Mucosa of stomach (tissue), 1 donor: ENCODE measurements around the gene OR4D10.
"Not testable (repeated sequence)": the region's sequence is repeated elsewhere in the genome, so short reads cannot be mapped to it uniquely, and the experiment has no call there.

Source experiments
- H3K27me3 ChIP-seq: one replicate; pipeline ENCODE4 v1.7.0; 2013; ENCODE audit warnings: mild to moderate bottlenecking, low read length; ENCODE audit not compliant: control insufficient read depth, insufficient read depth
- H3K36me3 ChIP-seq: one replicate; pipeline ENCODE4 v1.7.0; 2013; ENCODE audit warnings: low read length; ENCODE audit not compliant: control insufficient read depth, insufficient read depth
- H3K4me1 ChIP-seq: one replicate; pipeline ENCODE4 v1.7.0; 2013; ENCODE audit warnings: mild to moderate bottlenecking, low read length; ENCODE audit not compliant: control insufficient read depth, insufficient read depth
- H3K4me3 ChIP-seq: one replicate; pipeline ENCODE4 v1.7.0; 2013; ENCODE audit warnings: low read length
- H3K9ac ChIP-seq: one replicate; pipeline ENCODE4 v1.7.0; 2013; ENCODE audit warnings: mild to moderate bottlenecking, low read length, moderate library complexity
- H3K9me3 ChIP-seq: one replicate; pipeline ENCODE4 v1.7.0; 2013; ENCODE audit warnings: mild to moderate bottlenecking, low read length, moderate library complexity; ENCODE audit not compliant: control insufficient read depth
- donor health status: Pancreatic carcinoma.

Gene OR4D10

GRCh38 chr11:59463190-59463641 is 9.9 kb upstream of the OR4D10 start:
- Histone ChIP-seq H3K4me1 (no peaks in the 10 kb centered on the region), H3K36me3 (no peaks in the 10 kb centered on the region), H3K9me3 (no peaks in the 10 kb centered on the region)

DNA sequence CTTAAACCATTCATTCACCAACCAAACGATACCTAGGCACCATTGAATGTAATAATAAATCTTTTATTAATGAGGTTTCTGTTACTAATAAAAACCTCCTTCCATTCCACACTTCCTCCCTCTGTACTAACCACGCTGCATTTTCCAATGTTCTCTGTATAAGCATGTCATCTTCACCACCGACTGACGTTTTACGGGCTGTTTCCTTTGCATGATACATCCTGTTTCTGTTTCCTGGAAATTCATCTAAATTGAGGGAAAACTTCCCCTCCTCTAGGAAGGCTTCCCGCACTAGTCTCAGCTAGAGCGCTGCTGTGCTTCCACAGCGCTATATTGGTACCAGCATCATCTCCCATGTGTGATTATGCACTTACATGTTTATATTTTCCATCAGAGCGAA is 2.1 kb downstream of the OR4D10 start:
- no peaks in the 10 kb centered on the region for H3K4me1 ChIP-seq
- no peaks in the 10 kb centered on the region for H3K9me3 ChIP-seq
- no peak overlapping the region for H3K9ac ChIP-seq
- no peak overlapping the region for H3K4me3 ChIP-seq
- H3K36me3 ChIP-seq: no peaks in the 10 kb centered on the region
- no peaks in the 10 kb centered on the region for H3K27me3 ChIP-seq

More at GRCh38 chr11:59463190-59463641, 9.9 kb upstream of the OR4D10 start:
- Histone ChIP-seq H3K4me3 (no peak overlapping the region), H3K9ac (no peak overlapping the region), H3K27me3 (no peaks in the 10 kb centered on the region)

DNA sequence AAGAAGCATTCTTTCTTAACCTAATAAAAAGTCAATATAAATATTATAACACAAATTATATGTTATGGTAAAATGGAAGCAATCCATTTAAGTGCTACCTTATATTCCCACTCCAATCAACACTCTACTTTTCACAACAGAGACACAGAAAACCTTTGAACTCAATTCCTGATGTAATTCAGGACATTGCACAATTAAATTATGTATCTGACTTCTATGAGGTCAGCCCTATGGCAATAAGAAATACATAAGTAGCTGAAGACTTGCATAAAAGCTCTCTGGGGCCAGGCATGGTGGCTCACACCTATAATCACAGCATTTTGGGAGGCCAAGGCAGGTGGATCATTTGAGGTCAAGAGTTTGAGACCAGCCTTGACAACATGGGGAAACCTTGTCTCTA is 6.8 kb downstream of the OR4D10 start:
- Histone ChIP-seq H3K36me3 (no peaks in the 10 kb centered on the region), H3K4me3 (no peak overlapping the region), H3K4me1 (no peaks in the 10 kb centered on the region), H3K27me3 (no peaks in the 10 kb centered on the region), H3K9ac (no peak overlapping the region), H3K9me3 (no peaks in the 10 kb centered on the region)

- no peaks in the 10 kb centered on the region for H3K27me3 ChIP-seq
- no peaks in the 10 kb centered on the region for H3K4me1 ChIP-seq
- H3K9me3 ChIP-seq: no peaks in the 10 kb centered on the region
- H3K36me3 ChIP-seq: no peaks in the 10 kb centered on the region
- no peak overlapping the region for H3K4me3 ChIP-seq
- no peak overlapping the region for H3K9ac ChIP-seq
Measured at GRCh38 chr11:59480359-59480758, 7.2 kb downstream of the OR4D10 start.

- Histone ChIP-seq H3K9me3 (no peaks in the 10 kb centered on the region), H3K4me3 (no peak overlapping the region), H3K27me3 (no peaks in the 10 kb centered on the region), H3K4me1 (no peaks in the 10 kb centered on the region), H3K9ac (no peak overlapping the region), H3K36me3 (no peaks in the 10 kb centered on the region)
Measured at GRCh38 chr11:59501931-59502330, 28.8 kb downstream of the OR4D10 start.

GRCh38 chr11:59503276-59503675 is 30.2 kb downstream of the OR4D10 start, which contains the start of gene OR4D11:
Gene OR4D11 (plus strand): TSS chr11:59503576. CDS start chr11:59503576, 0 bp downstream.
- H3K9ac ChIP-seq: no peak within 1 kb of the TSS

GRCh38 chr11:59510941-59511589 is 38.0 kb downstream of the OR4D10 start, which contains the start of gene OR4D9:
Gene OR4D9 (plus strand): TSS chr11:59511539. CDS start chr11:59514913, 3,374 bp downstream.
- Histone ChIP-seq H3K4me1 (no peaks in the 10 kb centered on the region), H3K36me3 (no peaks in the 10 kb centered on the region), H3K27me3 (no peaks in the 10 kb centered on the region), H3K9me3 (no peaks in the 10 kb centered on the region), H3K9ac (no peak within 1 kb of the TSS), H3K4me3 (no peak within 1 kb of the TSS)

More at GRCh38 chr11:59503276-59503675, 30.2 kb downstream of the OR4D10 start, which contains the start of gene OR4D11:
- Histone ChIP-seq H3K27me3 (no peaks in the 10 kb centered on the region), H3K36me3 (no peaks in the 10 kb centered on the region), H3K9me3 (no peaks in the 10 kb centered on the region), H3K4me1 (no peaks in the 10 kb centered on the region), H3K4me3 (no peak within 1 kb of the TSS)

GRCh38 chr11:59511675-59512074 is 38.6 kb downstream of the OR4D10 start:
- Histone ChIP-seq H3K27me3 (no peaks in the 10 kb centered on the region), H3K9ac (no peak overlapping the region), H3K4me3 (no peak overlapping the region)

GRCh38 chr11:59520139-59520538 is 47.0 kb downstream of the OR4D10 start:
- not testable (repeated sequence) for H3K4me1 ChIP-seq, H3K9ac ChIP-seq, H3K4me3 ChIP-seq, H3K27me3 ChIP-seq, H3K9me3 ChIP-seq, H3K36me3 ChIP-seq

More at GRCh38 chr11:59511675-59512074, 38.6 kb downstream of the OR4D10 start:
- no peaks in the 10 kb centered on the region for H3K36me3 ChIP-seq
- no peaks in the 10 kb centered on the region for H3K4me1 ChIP-seq
- H3K9me3 ChIP-seq: no peaks in the 10 kb centered on the region

DNA sequence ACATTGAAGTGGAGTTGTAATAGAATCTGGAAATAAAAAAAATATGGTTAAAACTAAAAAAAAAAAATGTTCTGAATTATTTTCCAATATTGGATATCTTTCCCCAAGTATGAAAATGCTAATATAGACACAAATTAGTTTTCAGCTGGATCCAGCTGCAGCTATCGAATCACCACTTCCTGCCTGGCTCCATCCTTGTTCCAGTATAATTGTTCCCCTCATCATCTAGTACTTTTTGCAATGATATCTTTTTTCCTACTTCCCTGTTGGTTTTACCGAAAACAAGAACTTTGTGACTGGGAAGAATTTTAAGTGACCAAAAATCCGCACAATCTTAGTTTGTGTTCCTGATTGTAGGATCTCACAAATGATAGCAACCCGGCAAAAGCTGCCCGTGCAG is 47.6 kb downstream of the OR4D10 start:
- H3K4me3 ChIP-seq: no peak overlapping the region
- no peaks in the 10 kb centered on the region for H3K4me1 ChIP-seq
- H3K27me3 ChIP-seq: peaks cover 3% of the 10 kb centered on the region
- H3K9ac ChIP-seq: no peak overlapping the region
- no peaks in the 10 kb centered on the region for H3K36me3 ChIP-seq
- H3K9me3 ChIP-seq: no peaks in the 10 kb centered on the region

DNA sequence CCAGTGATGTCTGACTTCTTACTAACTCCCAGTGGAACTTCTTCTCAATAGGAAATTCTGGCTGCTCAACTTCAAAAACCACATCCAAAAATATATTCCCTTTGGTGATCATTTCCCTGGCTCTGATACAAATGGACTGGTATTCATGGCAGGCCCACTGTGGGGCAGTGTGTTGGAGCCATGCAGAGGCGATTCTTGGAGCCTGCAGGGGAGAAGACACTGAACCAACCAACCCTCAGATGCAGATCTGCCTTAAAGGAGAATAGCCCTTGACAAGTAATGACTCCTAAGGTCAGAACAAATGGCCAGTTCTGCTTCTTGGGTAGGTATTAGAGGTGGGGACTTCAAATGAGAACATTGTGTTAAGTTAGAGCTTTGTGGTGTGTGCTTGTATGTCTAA is 50.4 kb downstream of the OR4D10 start:
- no peak overlapping the region for H3K4me3 ChIP-seq
- peaks cover 3% of the 10 kb centered on the region for H3K27me3 ChIP-seq
- H3K9ac ChIP-seq: no peak overlapping the region
- H3K9me3 ChIP-seq: no peaks in the 10 kb centered on the region
- H3K36me3 ChIP-seq: no peaks in the 10 kb centered on the region
- no peaks in the 10 kb centered on the region for H3K4me1 ChIP-seq

GRCh38 chr11:59528711-59529110 is 55.6 kb downstream of the OR4D10 start:
- Histone ChIP-seq H3K9me3 (no peaks in the 10 kb centered on the region), H3K4me1 (no peaks in the 10 kb centered on the region), H3K9ac (no peak overlapping the region), H3K27me3 (peaks cover 3% of the 10 kb centered on the region), H3K36me3 (no peaks in the 10 kb centered on the region), H3K4me3 (no peak overlapping the region)
